ENCODE results near the gene RNF39. TPM values are rescaled to one million over a fixed set of nuclear protein-coding genes. Genes with fewer than 3 reads are reported as not detected.
"Not testable (repeated sequence)": the region's sequence is repeated elsewhere in the genome, so short reads cannot be mapped to it uniquely, and the experiment has no call there.

The RNF39 gene
- total RNA-seq, 1 donor from 2014 or later: not detected

DNA sequence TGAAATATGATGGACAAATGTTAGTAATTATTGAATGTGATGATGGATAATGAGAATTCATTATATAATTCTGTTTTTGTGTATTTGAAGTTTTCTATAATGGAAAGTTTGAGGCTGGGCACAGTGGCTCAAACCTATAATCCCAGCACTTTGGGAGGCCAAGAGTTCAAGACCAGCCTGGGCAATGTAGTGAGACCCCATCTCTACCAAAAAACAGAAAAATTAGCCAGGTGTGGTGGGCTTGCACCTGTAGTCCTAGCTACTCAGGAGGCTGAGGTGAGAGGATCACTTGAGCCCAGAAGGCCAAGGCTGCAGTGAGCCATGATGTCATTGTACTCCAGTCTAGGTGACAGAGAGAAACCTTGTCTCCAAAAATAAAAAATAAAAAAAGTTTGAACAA lies 52.9 kb downstream of the RNF39 start:
- DNase-seq (ENCODE audit: low spot score); intact Hi-C loops (cut with DNase I): not testable (repeated sequence)

DNA sequence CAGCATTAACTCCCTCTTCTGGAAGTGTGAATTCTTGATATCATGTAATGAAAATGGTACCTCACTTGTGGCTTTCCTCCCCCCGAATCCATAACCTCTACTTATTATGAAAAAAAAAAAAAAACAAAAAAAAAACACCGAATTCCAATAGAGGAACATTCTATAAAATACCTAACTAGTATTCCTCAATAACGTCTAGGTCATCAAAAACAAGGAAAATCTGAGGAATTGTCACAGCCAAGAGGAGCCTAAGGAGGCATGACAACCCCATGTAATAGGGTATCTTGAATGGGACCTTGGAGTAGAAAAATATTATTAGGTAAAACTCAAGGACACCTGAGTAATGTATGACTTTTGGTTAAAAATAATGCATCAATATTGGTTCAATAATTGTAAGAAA lies 53.4 kb downstream of the RNF39 start:
- no peak for DNase-seq (ENCODE audit: low spot score)
- intact Hi-C loops (cut with DNase I): no loop called here

DNA sequence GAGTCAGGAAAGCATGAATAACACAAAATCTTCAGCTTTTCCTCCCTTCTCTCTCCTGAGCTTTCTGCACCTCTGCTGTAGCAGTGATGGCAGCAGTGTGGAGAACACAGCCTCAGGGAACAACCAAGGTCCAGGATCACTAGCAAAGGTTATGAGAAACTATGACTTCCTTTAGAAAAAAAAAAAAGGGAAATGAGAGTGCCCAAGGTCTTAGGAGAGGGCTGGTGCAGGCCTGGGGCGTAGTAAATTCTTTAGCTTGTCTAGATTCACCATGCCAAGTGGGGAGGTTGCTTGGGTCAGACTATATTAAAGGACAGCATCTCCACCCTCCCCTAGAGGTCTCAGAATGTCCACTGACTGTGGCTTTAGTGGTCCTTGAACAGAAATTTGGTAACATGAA lies 54.9 kb downstream of the RNF39 start:
- DNase-seq (ENCODE audit: low spot score): no peak
- intact Hi-C loops (cut with DNase I): no loop called here

Other genes starting within 250 kb of the RNF39 start
- gene HLA-G, start 247.9 kb downstream of the RNF39 start, total RNA-seq: 0.62 TPM
- 268 TPM for gene HLA-A, start 133.2 kb downstream of the RNF39 start, total RNA-seq
- 15.5 TPM for gene POLR1H, start 14.5 kb downstream of the RNF39 start, total RNA-seq
- 41.4 TPM for gene PPP1R11, start 8.6 kb downstream of the RNF39 start, total RNA-seq
- not detected for gene TRIM31, start 37.3 kb upstream of the RNF39 start, total RNA-seq
- not detected for gene TRIM40, start 60.4 kb upstream of the RNF39 start, total RNA-seq
- 0.08 TPM for gene TRIM10, start 85.4 kb upstream of the RNF39 start, total RNA-seq
- gene TRIM15, start 87.8 kb upstream of the RNF39 start, total RNA-seq: not detected
- gene TRIM26, start 137.6 kb upstream of the RNF39 start, total RNA-seq: 24.2 TPM

All from cardiac septum (tissue), 1 donor.